ENCODE measurements around the gene EPB41L3.

- TF ChIP-seq, protein P1, sequence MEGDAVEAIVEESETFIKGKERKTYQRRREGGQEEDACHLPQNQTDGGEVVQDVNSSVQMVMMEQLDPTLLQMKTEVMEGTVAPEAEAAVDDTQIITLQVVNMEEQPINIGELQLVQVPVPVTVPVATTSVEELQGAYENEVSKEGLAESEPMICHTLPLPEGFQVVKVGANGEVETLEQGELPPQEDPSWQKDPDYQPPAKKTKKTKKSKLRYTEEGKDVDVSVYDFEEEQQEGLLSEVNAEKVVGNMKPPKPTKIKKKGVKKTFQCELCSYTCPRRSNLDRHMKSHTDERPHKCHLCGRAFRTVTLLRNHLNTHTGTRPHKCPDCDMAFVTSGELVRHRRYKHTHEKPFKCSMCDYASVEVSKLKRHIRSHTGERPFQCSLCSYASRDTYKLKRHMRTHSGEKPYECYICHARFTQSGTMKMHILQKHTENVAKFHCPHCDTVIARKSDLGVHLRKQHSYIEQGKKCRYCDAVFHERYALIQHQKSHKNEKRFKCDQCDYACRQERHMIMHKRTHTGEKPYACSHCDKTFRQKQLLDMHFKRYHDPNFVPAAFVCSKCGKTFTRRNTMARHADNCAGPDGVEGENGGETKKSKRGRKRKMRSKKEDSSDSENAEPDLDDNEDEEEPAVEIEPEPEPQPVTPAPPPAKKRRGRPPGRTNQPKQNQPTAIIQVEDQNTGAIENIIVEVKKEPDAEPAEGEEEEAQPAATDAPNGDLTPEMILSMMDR (conservative IDR thresholded peaks at IDR 0.05 in 1 of 2, IDR thresholded peaks at IDR 0.05 in 1 of 2; ENCODE audit: low read depth in 1 of 2, low read length in 2 of 2), result no peak
- TF ChIP-seq EZH2 (IDR thresholded peaks at IDR 0.05; ENCODE audit: low read length, missing control alignments), result no peak
These were observed 178.4 kb downstream of the EPB41L3 start for GRCh38 chr18:5365443-5365842.

All from fibroblast of lung (primary cell).